SK-N-SH (cell line): ENCODE results near the gene UCN2. TPM values are rescaled to one million over a fixed set of nuclear protein-coding genes. Genes with fewer than 3 reads are reported as not detected.

Experiments
- CTCF ChIA-PET: fragments of 300-600, 350-600 bp; formaldehyde crosslinking; extraction: SDS; loops from one replicate; lab custom pipeline; 2021; lab: Yijun Ruan, JAX
- POLR2A ChIA-PET: fragments of 350-600 bp; sonication (Branson Sonifier 250); formaldehyde crosslinking; extraction: SDS; loops from one replicate; lab custom pipeline; 2020; ENCODE audit warnings: antibody characterized with exemption, inconsistent platforms; lab: Yijun Ruan, JAX
- DNase-seq: peaks from one replicate; pipeline ENCODE4 v3.0.0; 2012
- H2AFZ ChIP-seq: fragments of 200-600 bp; sonication (generic); 2 replicates; pipeline ENCODE4 v1.8.1; 2016; ENCODE audit warnings: antibody characterized with exemption, mild to moderate bottlenecking, low read depth
- H3F3A ChIP-seq: fragments of 200-600 bp; sonication (generic); replicated peaks from 2 replicates; pipeline ENCODE3; 2016; ENCODE audit warnings: antibody characterized with exemption, mild to moderate bottlenecking; ENCODE audit not compliant: insufficient read depth
- H3K27ac ChIP-seq, 2 experiments: fragments of 200-500 bp in 1 of 2; fragments of 200-600 bp in 1 of 2; sonication (Bioruptor generic) in 1 of 2; sonication (generic), shearing (Covaris generic) in 1 of 2; 2 replicates each; pipeline versions ENCODE4 v1.5.1 to v1.6.1; 2014 to 2016; ENCODE audit warnings: low read depth in 2 of 2, inconsistent platforms in 1 of 2, low read length in 1 of 2, mild to moderate bottlenecking in 1 of 2, mixed read lengths in 1 of 2
- H3K27me3 ChIP-seq: fragments of 200-600 bp; sonication (generic), shearing (Covaris generic); 2 replicates; pipeline ENCODE4 v1.6.1; 2016; ENCODE audit warnings: mixed run types; ENCODE audit not compliant: insufficient read depth
- H3K36me3 ChIP-seq, 2 experiments: fragments of 200-500 bp in 1 of 2; fragments of 200-600 bp in 1 of 2; sonication (Bioruptor generic) in 1 of 2; sonication (generic) in 1 of 2; replicated peaks in 1 of 2; 2 replicates each; pipeline versions ENCODE3 to v1.5.1; 2014 to 2016; ENCODE audit warnings: low read length in 1 of 2, mild to moderate bottlenecking in 1 of 2; ENCODE audit not compliant: insufficient read depth in 2 of 2, control insufficient read depth in 1 of 2
- H3K4me1 ChIP-seq, 2 experiments: fragments of 200-500 bp in 1 of 2; fragments of 200-600 bp in 1 of 2; sonication (Bioruptor generic) in 1 of 2; sonication (generic), shearing (Covaris generic) in 1 of 2; 2 replicates each; pipeline versions ENCODE4 v1.5.1 to v1.6.1; 2014 to 2016; ENCODE audit warnings: low read depth in 1 of 2, low read length in 1 of 2, mixed run types in 1 of 2; ENCODE audit not compliant: insufficient read depth in 2 of 2, control insufficient read depth in 1 of 2
- H3K4me2 ChIP-seq: fragments of 200-600 bp; sonication (generic), shearing (Covaris generic); 2 replicates; pipeline ENCODE4 v1.6.1; 2017; ENCODE audit warnings: mixed run types
- H3K4me3 ChIP-seq, 2 experiments: fragments of 200-500 bp in 1 of 2; fragments of 200-600 bp in 1 of 2; sonication (Bioruptor generic) in 1 of 2; sonication (generic), shearing (Covaris generic) in 1 of 2; 2 replicates each; pipeline versions ENCODE4 v1.5.1 to v1.8.1; 2014 to 2016; ENCODE audit warnings: low read depth in 2 of 2, inconsistent platforms in 1 of 2, low read length in 1 of 2, mild to moderate bottlenecking in 1 of 2, mixed read lengths in 1 of 2, moderate library complexity in 1 of 2
- H3K79me2 ChIP-seq: fragments of 200-600 bp; sonication (generic); 2 replicates; pipeline ENCODE4 v1.8.1; 2017; ENCODE audit warnings: mild to moderate bottlenecking; ENCODE audit not compliant: insufficient read depth
- H3K9ac ChIP-seq: fragments of 200-600 bp; sonication (generic); 2 replicates; pipeline ENCODE4 v1.6.1; 2017; ENCODE audit warnings: mixed run types
- H3K9me2 ChIP-seq: fragments of 200-600 bp; sonication (generic); 2 replicates; pipeline ENCODE4 v1.6.1; 2017; ENCODE audit warnings: mixed run types
- H3K9me3 ChIP-seq: fragments of 200-600 bp; sonication (generic); 2 replicates; pipeline ENCODE4 v1.6.1; 2017; ENCODE audit warnings: mixed run types, mild to moderate bottlenecking, moderate library complexity
- H4K20me1 ChIP-seq: fragments of 200-600 bp; sonication (generic); 2 replicates; pipeline ENCODE4 v1.6.1; 2017; ENCODE audit warnings: mild to moderate bottlenecking, mixed run types; ENCODE audit not compliant: insufficient read depth
- CHD2 ChIP-seq: fragments of 150-350 bp; IDR thresholded peaks from 2 replicates; pipeline ENCODE4 v1.6.1; 2018; ENCODE audit warnings: low read length; ENCODE audit not compliant: partially characterized antibody
- CTCF ChIP-seq: fragments of 200-600 bp; sonication (generic); IDR thresholded peaks from 2 replicates; pipeline ENCODE4 v1.6.1; 2017; ENCODE audit warnings: antibody characterized with exemption, mild to moderate bottlenecking, moderate library complexity
- ELF1 ChIP-seq: IDR thresholded peaks from 2 replicates; pipeline ENCODE4 v1.4.0; 2012
- EP300 ChIP-seq, 2 experiments: IDR thresholded peaks; 2 replicates each; pipeline versions ENCODE4 v1.4.0 to v1.6.1; 2012; ENCODE audit warnings: borderline replicate concordance in 1 of 2, low read depth in 1 of 2, low read length in 1 of 2
- FOSL2 ChIP-seq: IDR thresholded peaks from 2 replicates; pipeline ENCODE4 v1.4.0; 2012; ENCODE audit warnings: low read depth, mild to moderate bottlenecking, moderate library complexity, borderline replicate concordance
- MAX ChIP-seq: IDR thresholded peaks from 2 replicates; pipeline ENCODE4 v1.4.0; 2012; ENCODE audit warnings: low read depth
- MEF2A ChIP-seq: IDR thresholded peaks from 2 replicates; pipeline ENCODE4 v1.4.0; 2012; ENCODE audit warnings: low read depth, borderline replicate concordance
- MXI1 ChIP-seq: IDR thresholded peaks from 2 replicates; pipeline ENCODE4 v1.6.1; 2012; ENCODE audit warnings: mild to moderate bottlenecking, low read depth, low read length, improper control_type of control experiment
- NRF1 ChIP-seq: IDR thresholded peaks from 2 replicates; pipeline ENCODE4 v1.6.1; 2012; ENCODE audit warnings: low read depth, mild to moderate bottlenecking, low read length
- POLR2AphosphoS5 ChIP-seq: IDR thresholded peaks from 2 replicates; pipeline ENCODE4 v1.6.1; 2012; ENCODE audit warnings: low read depth, low read length
- RAD21 ChIP-seq: IDR thresholded peaks from 2 replicates; pipeline ENCODE4 v1.6.1; 2012; ENCODE audit warnings: mild to moderate bottlenecking, low read length
- RCOR1 ChIP-seq: fragments of 150-350 bp; IDR thresholded peaks from 2 replicates; pipeline ENCODE4 v1.6.1; 2017; ENCODE audit warnings: antibody characterized with exemption, low read length
- SIN3A ChIP-seq: IDR thresholded peaks from 2 replicates; pipeline ENCODE4 v1.6.1; 2012; ENCODE audit warnings: low read depth, mild to moderate bottlenecking, low read length, moderate library complexity, borderline replicate concordance
- SMC3 ChIP-seq: IDR thresholded peaks from 2 replicates; pipeline ENCODE4 v1.6.1; 2012; ENCODE audit warnings: low read depth, low read length, improper control_type of control experiment
- TAF1 ChIP-seq: IDR thresholded peaks from 2 replicates; pipeline ENCODE4 v1.6.1; 2012; ENCODE audit warnings: low read depth, mild to moderate bottlenecking, low read length, moderate library complexity, borderline replicate concordance
- YY1 ChIP-seq: IDR thresholded peaks from 2 replicates; pipeline ENCODE4 v1.4.0; 2012; ENCODE audit warnings: low read depth, mild to moderate bottlenecking
- WGBS: methylation state at CpG from one replicate; pipeline ENCODE4 v1.1.6; 2017; ENCODE audit warnings: low lambda C conversion rate; 5-methylcytosine and 5-hydroxymethylcytosine counted together
- polyA plus RNA-seq, 3 experiments: library from polyadenylated mRNA; depleted of rRNA; stranded (reverse); fragments of >200 nt; gene quantifications; 2 replicates each; pipeline ENCODE4 v1.2.3, GENCODE V29; 2012

UCN2 gene
- polyA plus RNA-seq, 1 of the 3 experiments (the other 2 are of a cell fraction) = 0.69 TPM

GRCh38 chr3:48609088-48610005, 45.8 kb upstream of the UCN2 start, which contains the start of gene UQCRC1:
UQCRC1 (minus strand) TSS chr3:48609646; CDS start chr3:48609620, 26 bp downstream.
- CTCF ChIA-PET = interaction anchor here (1.0 to 4.6 kb wide), 7 partner anchors 11 to 151 kb away, joined by 3 to 40 read pairs (median 4); partner anchors contain the start of gene SLC26A6
- WGBS = 9% methylated on average over 35 of the region's 86 CpGs
- Histone ChIP-seq H3K4me1 (peaks cover 5 to 7% of the 10 kb centered on the region in 2 experiments; a peak in 3 of 4 replicates), H3F3A (peaks cover 5% of the 10 kb centered on the region), H3K9me2 (no peaks in the 10 kb centered on the region), H3K9me3 (no peaks in the 10 kb centered on the region), H4K20me1 (no peaks in the 10 kb centered on the region), H3K4me2 (peak within 1 kb of the TSS; percentile 98), H3K27ac (peak within 1 kb of the TSS; percentile 51 to 78; a peak in 2 of 4 replicates), H3K27me3 (no peaks in the 10 kb centered on the region), H3K9ac (peak within 1 kb of the TSS; percentile 87), H2AFZ (peak within 1 kb of the TSS; percentile 88; the same call in 1 of the 2 replicates), H3K79me2 (peaks cover 47% of the 10 kb centered on the region), H3K4me3 (peak within 1 kb of the TSS; percentile 77 to 96), H3K36me3 (peaks cover 19 to 36% of the 10 kb centered on the region in 2 experiments)
- TF ChIP-seq MAX (peak; percentile 64; the same call in 1 of the 2 replicates), MXI1 (peak; percentile 46; the same call in 1 of the 2 replicates), TAF1 (peak; percentile 86), CHD2 (no peak), RAD21 (peak; percentile 57), SMC3 (peak; percentile 66), EP300 (IDR thresholded peaks at IDR 0.05; ENCODE audit: borderline replicate concordance in 1 of 2, low read depth in 1 of 2, low read length in 1 of 2) (no peak), ELF1 (no peak), SIN3A (no peak), POLR2AphosphoS5 (peak; percentile 84), RCOR1 (peak; percentile 65), NRF1 (peak; percentile 91), CTCF (peak; percentile 64), YY1 (peak; percentile 95), FOSL2 (no peak), MEF2A (no peak)
- peak; percentile 98 for DNase-seq
- POLR2A ChIA-PET = interaction anchor here (0.6 to 1.0 kb wide), 3 partner anchors 20 to 54 kb away, joined by 3 to 4 read pairs (median 3); partner anchors contain the start of gene SLC26A6
